ENCODE data around the gene CAPN11. TPM values are rescaled to one million over a fixed set of nuclear protein-coding genes. Genes with fewer than 3 reads are reported as not detected.

CAPN11 gene
- total and polyA plus RNA-seq, 9 of the 15 experiments (the other 6 are each of a cell fraction or from before 2014, with no cell fraction given), result 0.03 to 0.61 (median 0.17) TPM; not detected in 1

DNA sequence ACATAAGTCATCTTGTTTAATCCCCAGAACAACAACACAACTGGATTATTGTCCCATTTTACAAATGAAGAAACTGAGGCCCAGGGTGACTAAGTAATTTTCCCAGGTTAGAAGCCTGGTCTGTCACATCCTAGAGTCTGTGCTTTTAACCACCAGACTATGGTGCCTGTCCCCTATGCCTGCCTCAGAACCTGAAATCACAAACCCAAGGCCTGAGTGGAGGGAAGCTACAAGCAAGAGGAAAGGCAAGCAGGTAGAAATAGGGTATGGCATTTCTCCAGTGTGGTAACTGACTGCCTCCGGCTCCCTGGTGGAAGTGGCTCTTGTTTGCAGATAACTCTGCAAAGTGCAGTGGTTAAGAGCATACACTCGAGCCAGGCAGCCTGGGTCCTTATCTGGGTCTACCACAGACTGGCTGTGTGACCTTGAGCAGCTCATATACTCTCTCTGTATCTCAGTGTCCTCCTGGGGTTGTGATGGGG lies 28.7 kb upstream of the CAPN11 start (continued):
- TF ChIP-seq STAT5A (IDR thresholded peaks at IDR 0.05; ENCODE audit: borderline replicate concordance, low read length) (peak; percentile 71; the same call in 1 of the 2 replicates), THRAP3 (IDR thresholded peaks at IDR 0.05; ENCODE audit: borderline replicate concordance) (peak; percentile 90), HDAC2 (IDR thresholded peaks at IDR 0.05) (peak; percentile 99), BCOR (IDR thresholded peaks at IDR 0.05) (peak; percentile 100), MTA2 (IDR thresholded peaks at IDR 0.05; ENCODE audit: low read depth) (peak; percentile 69), MTA1 (IDR thresholded peaks at IDR 0.05; ENCODE audit: borderline replicate concordance) (no peak; the same call in 1 of the 2 replicates), SMC3 (conservative IDR thresholded peaks at IDR 0.05; ENCODE audit: insufficient read depth, low read depth, low read length) (no peak), ZKSCAN1 (IDR thresholded peaks at IDR 0.05; ENCODE audit: low read depth, low read length) (0 out of 2 replicates have a peak, but pooled peaks have one; percentile 62), ZFP36 (IDR thresholded peaks at IDR 0.05; ENCODE audit: low read depth, low read length, partially characterized antibody) (peak; percentile 100), ZBTB1 (CRISPR knock-in tag; IDR thresholded peaks at IDR 0.05; ENCODE audit: borderline replicate concordance, low read depth) (0 out of 2 replicates have a peak, but pooled peaks have one; percentile 26), HLTF (IDR thresholded peaks at IDR 0.05) (0 out of 2 replicates have a peak, but pooled peaks have one; percentile 71)
- TF ChIP-seq, protein P1, sequence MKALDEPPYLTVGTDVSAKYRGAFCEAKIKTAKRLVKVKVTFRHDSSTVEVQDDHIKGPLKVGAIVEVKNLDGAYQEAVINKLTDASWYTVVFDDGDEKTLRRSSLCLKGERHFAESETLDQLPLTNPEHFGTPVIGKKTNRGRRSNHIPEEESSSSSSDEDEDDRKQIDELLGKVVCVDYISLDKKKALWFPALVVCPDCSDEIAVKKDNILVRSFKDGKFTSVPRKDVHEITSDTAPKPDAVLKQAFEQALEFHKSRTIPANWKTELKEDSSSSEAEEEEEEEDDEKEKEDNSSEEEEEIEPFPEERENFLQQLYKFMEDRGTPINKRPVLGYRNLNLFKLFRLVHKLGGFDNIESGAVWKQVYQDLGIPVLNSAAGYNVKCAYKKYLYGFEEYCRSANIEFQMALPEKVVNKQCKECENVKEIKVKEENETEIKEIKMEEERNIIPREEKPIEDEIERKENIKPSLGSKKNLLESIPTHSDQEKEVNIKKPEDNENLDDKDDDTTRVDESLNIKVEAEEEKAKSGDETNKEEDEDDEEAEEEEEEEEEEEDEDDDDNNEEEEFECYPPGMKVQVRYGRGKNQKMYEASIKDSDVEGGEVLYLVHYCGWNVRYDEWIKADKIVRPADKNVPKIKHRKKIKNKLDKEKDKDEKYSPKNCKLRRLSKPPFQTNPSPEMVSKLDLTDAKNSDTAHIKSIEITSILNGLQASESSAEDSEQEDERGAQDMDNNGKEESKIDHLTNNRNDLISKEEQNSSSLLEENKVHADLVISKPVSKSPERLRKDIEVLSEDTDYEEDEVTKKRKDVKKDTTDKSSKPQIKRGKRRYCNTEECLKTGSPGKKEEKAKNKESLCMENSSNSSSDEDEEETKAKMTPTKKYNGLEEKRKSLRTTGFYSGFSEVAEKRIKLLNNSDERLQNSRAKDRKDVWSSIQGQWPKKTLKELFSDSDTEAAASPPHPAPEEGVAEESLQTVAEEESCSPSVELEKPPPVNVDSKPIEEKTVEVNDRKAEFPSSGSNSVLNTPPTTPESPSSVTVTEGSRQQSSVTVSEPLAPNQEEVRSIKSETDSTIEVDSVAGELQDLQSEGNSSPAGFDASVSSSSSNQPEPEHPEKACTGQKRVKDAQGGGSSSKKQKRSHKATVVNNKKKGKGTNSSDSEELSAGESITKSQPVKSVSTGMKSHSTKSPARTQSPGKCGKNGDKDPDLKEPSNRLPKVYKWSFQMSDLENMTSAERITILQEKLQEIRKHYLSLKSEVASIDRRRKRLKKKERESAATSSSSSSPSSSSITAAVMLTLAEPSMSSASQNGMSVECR (CRISPR knock-in tag; IDR thresholded peaks at IDR 0.05), result peak; percentile 26; the same call in 1 of the 2 replicates
- TF ChIP-seq, protein P2, sequence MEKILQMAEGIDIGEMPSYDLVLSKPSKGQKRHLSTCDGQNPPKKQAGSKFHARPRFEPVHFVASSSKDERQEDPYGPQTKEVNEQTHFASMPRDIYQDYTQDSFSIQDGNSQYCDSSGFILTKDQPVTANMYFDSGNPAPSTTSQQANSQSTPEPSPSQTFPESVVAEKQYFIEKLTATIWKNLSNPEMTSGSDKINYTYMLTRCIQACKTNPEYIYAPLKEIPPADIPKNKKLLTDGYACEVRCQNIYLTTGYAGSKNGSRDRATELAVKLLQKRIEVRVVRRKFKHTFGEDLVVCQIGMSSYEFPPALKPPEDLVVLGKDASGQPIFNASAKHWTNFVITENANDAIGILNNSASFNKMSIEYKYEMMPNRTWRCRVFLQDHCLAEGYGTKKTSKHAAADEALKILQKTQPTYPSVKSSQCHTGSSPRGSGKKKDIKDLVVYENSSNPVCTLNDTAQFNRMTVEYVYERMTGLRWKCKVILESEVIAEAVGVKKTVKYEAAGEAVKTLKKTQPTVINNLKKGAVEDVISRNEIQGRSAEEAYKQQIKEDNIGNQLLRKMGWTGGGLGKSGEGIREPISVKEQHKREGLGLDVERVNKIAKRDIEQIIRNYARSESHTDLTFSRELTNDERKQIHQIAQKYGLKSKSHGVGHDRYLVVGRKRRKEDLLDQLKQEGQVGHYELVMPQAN (IDR thresholded peaks at IDR 0.05; ENCODE audit: borderline replicate concordance), result peak; percentile 43
- TF ChIP-seq, protein P3, sequence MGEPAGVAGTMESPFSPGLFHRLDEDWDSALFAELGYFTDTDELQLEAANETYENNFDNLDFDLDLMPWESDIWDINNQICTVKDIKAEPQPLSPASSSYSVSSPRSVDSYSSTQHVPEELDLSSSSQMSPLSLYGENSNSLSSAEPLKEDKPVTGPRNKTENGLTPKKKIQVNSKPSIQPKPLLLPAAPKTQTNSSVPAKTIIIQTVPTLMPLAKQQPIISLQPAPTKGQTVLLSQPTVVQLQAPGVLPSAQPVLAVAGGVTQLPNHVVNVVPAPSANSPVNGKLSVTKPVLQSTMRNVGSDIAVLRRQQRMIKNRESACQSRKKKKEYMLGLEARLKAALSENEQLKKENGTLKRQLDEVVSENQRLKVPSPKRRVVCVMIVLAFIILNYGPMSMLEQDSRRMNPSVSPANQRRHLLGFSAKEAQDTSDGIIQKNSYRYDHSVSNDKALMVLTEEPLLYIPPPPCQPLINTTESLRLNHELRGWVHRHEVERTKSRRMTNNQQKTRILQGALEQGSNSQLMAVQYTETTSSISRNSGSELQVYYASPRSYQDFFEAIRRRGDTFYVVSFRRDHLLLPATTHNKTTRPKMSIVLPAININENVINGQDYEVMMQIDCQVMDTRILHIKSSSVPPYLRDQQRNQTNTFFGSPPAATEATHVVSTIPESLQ (CRISPR knock-in tag; IDR thresholded peaks at IDR 0.05), result no peak

Measured in K562 (cell line).